HepG2 (cell line): ENCODE data around the gene RBM6. TPM values are rescaled to one million over a fixed set of nuclear protein-coding genes. Genes with fewer than 3 reads are reported as not detected.

ENCODE experiments used
- ATAC-seq: fragments of 200-7000 bp; cut with Tn5 transposase; 3 replicates; pipeline ENCODE4 v1.9.1; 2020; ENCODE audit warnings: mild to moderate bottlenecking, moderate library complexity
- BruUV-seq: library from RNA; stranded (reverse); fragments of 400-500 nt; replicated peaks from 2 replicates; lab custom pipeline; 2021; lab: Mats Ljungman, UMichigan
- CTCF ChIA-PET: fragments of 300-600 bp; formaldehyde crosslinking; extraction: SDS; loops from one replicate; lab custom pipeline; 2021; ENCODE audit warnings: low total read pairs, inconsistent platforms, low intra/inter-chr PET ratio; lab: Yijun Ruan, JAX
- POLR2A ChIA-PET: fragments of 350-600 bp; sonication (Branson Sonifier 250); formaldehyde crosslinking; loops from one replicate; lab custom pipeline; 2020; ENCODE audit warnings: antibody characterized with exemption, inconsistent platforms; lab: Yijun Ruan, JAX
- DNase-seq: peaks from one replicate; pipeline ENCODE4 v3.0.0-alpha.2; 2015; ENCODE audit warnings: low spot score
- FAIRE-seq: peaks from 3 replicates; lab custom pipeline; 2011; peaks lifted over from hg19 to GRCh38; lab: Jason Lieb, UNC
- H2AFZ ChIP-seq: one replicate; pipeline ENCODE4 v1.6.1; 2011; ENCODE audit warnings: low read length, inconsistent platforms
- H3K27ac ChIP-seq: fragments of 300-600 bp; 3 replicates; pipeline ENCODE4 v1.8.0; 2011; ENCODE audit warnings: mixed run types, mild to moderate bottlenecking, mixed read lengths, low read length, inconsistent platforms; ENCODE audit not compliant: insufficient read depth; ENCODE audit errors: extremely low read length
- H3K27me3 ChIP-seq, 2 experiments: fragments of 200-600 bp in 1 of 2; 2 replicates in 1 of 2; 3 replicates in 1 of 2; pipeline versions ENCODE4 v1.6.0 to v1.8.0; 2011; ENCODE audit warnings: low read length in 2 of 2, mild to moderate bottlenecking in 2 of 2, moderate library complexity in 2 of 2, inconsistent platforms in 1 of 2; ENCODE audit not compliant: insufficient read depth in 2 of 2, control insufficient read depth in 1 of 2
- H3K36me3 ChIP-seq, 2 experiments: fragments of 200-600 bp in 1 of 2; replicated peaks in 1 of 2; 2 replicates in 1 of 2; 3 replicates in 1 of 2; pipeline versions ENCODE4 v1.5.1 to v1.8.0; 2011; ENCODE audit warnings: low read length in 2 of 2, inconsistent platforms in 1 of 2; ENCODE audit not compliant: insufficient read depth in 2 of 2, control insufficient read depth in 1 of 2
- H3K4me1 ChIP-seq: 2 replicates; pipeline ENCODE4 v1.5.1; 2012; ENCODE audit warnings: low read length, inconsistent platforms; ENCODE audit not compliant: insufficient read depth
- H3K4me2 ChIP-seq: 2 replicates; pipeline ENCODE4 v1.6.0; 2011; ENCODE audit warnings: low read depth, low read length, inconsistent platforms
- H3K4me3 ChIP-seq, 3 experiments: fragments of 200-600 bp in 1 of 3; sonication (generic), shearing (Covaris generic) in 1 of 3; replicated peaks in 1 of 3; 2 replicates each; pipeline ENCODE4 v1.5.1; 2011 to 2016; ENCODE audit warnings: low read length in 3 of 3, inconsistent platforms in 2 of 3, low read depth in 2 of 3, mild to moderate bottlenecking in 2 of 3, control low read depth in 1 of 3, mixed read lengths in 1 of 3; ENCODE audit not compliant: insufficient read depth in 1 of 3
- H3K79me2 ChIP-seq: one replicate; pipeline ENCODE4 v1.6.1; 2011; ENCODE audit warnings: low read length, inconsistent platforms; ENCODE audit not compliant: insufficient read depth
- H3K9ac ChIP-seq: 2 replicates; pipeline ENCODE4 v1.6.0; 2011; ENCODE audit warnings: mild to moderate bottlenecking, low read depth, low read length, inconsistent platforms; ENCODE audit not compliant: insufficient read depth
- H3K9me3 ChIP-seq: 2 replicates; pipeline ENCODE4 v1.5.1; 2012; ENCODE audit warnings: mild to moderate bottlenecking, low read length
- H4K20me1 ChIP-seq: 2 replicates; pipeline ENCODE4 v1.6.0; 2011; ENCODE audit warnings: inconsistent platforms, mild to moderate bottlenecking, low read length, moderate library complexity; ENCODE audit not compliant: insufficient read depth
- ATRX ChIP-seq: sonication (generic); formaldehyde crosslinking; IDR thresholded peaks from 2 replicates; pipeline ENCODE4 v1.4.0; 2020; ENCODE audit warnings: missing genetic modification reagents, borderline replicate concordance
- CAMTA2 ChIP-seq: sonication (generic); formaldehyde crosslinking; IDR thresholded peaks from 2 replicates; pipeline ENCODE4 v1.4.0; 2020; ENCODE audit warnings: mild to moderate bottlenecking, missing genetic modification reagents, borderline replicate concordance
- FOXA1 ChIP-seq, 2 experiments: fragments of 450-650 bp in 1 of 2; sonication (generic) in 1 of 2; formaldehyde crosslinking in 1 of 2; IDR thresholded peaks; 2 replicates each; pipeline versions ENCODE4 v1.4.0 to v1.6.1; 2016 to 2020; ENCODE audit warnings: missing genetic modification reagents in 1 of 2
- FOXK2 ChIP-seq: fragments of 450-650 bp; IDR thresholded peaks from 2 replicates; pipeline ENCODE4 v1.6.1; 2016
- HOXA3 ChIP-seq: sonication (generic); formaldehyde crosslinking; IDR thresholded peaks from 2 replicates; pipeline ENCODE4 v1.5.0; 2020; ENCODE audit warnings: missing genetic modification reagents
- NKX3-1 ChIP-seq: sonication (generic); formaldehyde crosslinking; IDR thresholded peaks from 2 replicates; pipeline ENCODE4 v1.5.0; 2020; ENCODE audit warnings: missing genetic modification reagents
- POLR2AphosphoS2 ChIP-seq: IDR thresholded peaks from 2 replicates; pipeline ENCODE4 v1.6.1; 2011; ENCODE audit warnings: low read depth, low read length, improper control_type of control experiment
- POLR2G ChIP-seq: fragments of 200-400 bp; formaldehyde crosslinking; IDR thresholded peaks from 2 replicates; pipeline ENCODE4 v1.6.1; 2018; ENCODE audit warnings: mild to moderate bottlenecking, low read depth, low read length, moderate library complexity
- SNAPC5 ChIP-seq: sonication (generic); formaldehyde crosslinking; IDR thresholded peaks from 2 replicates; pipeline ENCODE4 v1.8.1; 2023; ENCODE audit warnings: mild to moderate bottlenecking, missing genetic modification reagents, borderline replicate concordance
- TIGD3 ChIP-seq: sonication (generic); formaldehyde crosslinking; IDR thresholded peaks from 2 replicates; pipeline ENCODE4 v1.5.1; 2020; ENCODE audit warnings: mild to moderate bottlenecking, missing genetic modification reagents, borderline replicate concordance
- ZNF282 ChIP-seq: fragments of 450-650 bp; IDR thresholded peaks from 2 replicates; pipeline ENCODE4 v1.6.1; 2018; ENCODE audit not compliant: partially characterized antibody
- ZNF790 ChIP-seq: sonication (generic); formaldehyde crosslinking; IDR thresholded peaks from 2 replicates; pipeline ENCODE4 v1.8.0; 2022; ENCODE audit warnings: missing genetic modification reagents, mild to moderate bottlenecking, borderline replicate concordance
- WGBS: methylation state at CpG from one replicate; pipeline ENCODE4 v1.1.6; 2017; ENCODE audit warnings: low lambda C conversion rate; 5-methylcytosine and 5-hydroxymethylcytosine counted together
- in situ Hi-C: cut with HindIII; loops from 2 replicates; pipeline ENCODE4 v1.10.0; 2017; ENCODE audit warnings: low pct_unique_long_range_greater_than_20kb; ENCODE audit not compliant: extremely low pct_ligation_motif_present
- intact Hi-C: fragments of 100-400 bp; cut with micrococcal nuclease; formaldehyde crosslinking; loops from one replicate; pipeline ENCODE4 v1.10.0; 2022; ENCODE audit not compliant: unreplicated experiment
- polyA plus RNA-seq, 8 experiments: library from polyadenylated mRNA; depleted of rRNA in 3 of 8; stranded (reverse) in 7 of 8; unstranded in 1 of 8; fragments of >200 nt; fragmentation: Illumina TruSeq in 4 of 8; extraction: Trizol in 4 of 8; gene quantifications; 2 replicates each; pipeline versions ENCODE4 v1.2.1 to v1.2.3, GENCODE V29; 2011 to 2016; ENCODE audit warnings: low read depth in 4 of 8, missing spikeins in 1 of 8, mixed read lengths in 1 of 8; ENCODE audit not compliant: insufficient read depth in 1 of 8
- total RNA-seq, 5 experiments: library from RNA; depleted of rRNA; stranded (reverse); fragments of >200 nt; fragmentation: Illumina TruSeq; extraction: Trizol; gene quantifications; 2 replicates each; pipeline ENCODE4 v1.2.3, GENCODE V29; 2016; ENCODE audit warnings: low read depth in 1 of 5

The RBM6 gene
- total and polyA plus RNA-seq, 2 of the 13 experiments (the other 11 are each of a cell fraction or from before 2014, with no cell fraction given), result 72.7 to 86.1 TPM

- ATAC-seq, result peak; percentile 0; the same call in 2 of the 3 replicates
- no peak for DNase-seq
- H3K9me3 ChIP-seq, result no peaks in the 10 kb centered on the region
- H3K4me3 ChIP-seq, result no peak overlapping the region
- peaks cover 2 to 21% of the 10 kb centered on the region in 2 experiments; a peak in 3 of 5 replicates for H3K36me3 ChIP-seq
- peaks cover 0 to 6% of the 10 kb centered on the region in 2 experiments; a peak in 2 of 5 replicates for H3K27me3 ChIP-seq
- H3K79me2 ChIP-seq, result no peaks in the 10 kb centered on the region
- no peak overlapping the region for H3K4me2 ChIP-seq
- ChIA-PET CTCF (interaction anchor here (1.2 kb wide), 1 partner anchor 66 kb away, joined by 4 read pairs; no protein-coding TSS in a partner anchor), POLR2A (interaction anchor here (1.4 to 3.2 kb wide), 2 partner anchors 26 to 47 kb away, joined by 3 to 12 read pairs; no protein-coding TSS in a partner anchor)
- no TSS peak for BruUV-seq
- H3K4me1 ChIP-seq, result peaks cover 34% of the 10 kb centered on the region
- no peak overlapping the region for H3K9ac ChIP-seq
- H4K20me1 ChIP-seq, result no peaks in the 10 kb centered on the region
- WGBS, result 65% methylated on average over 2 of the region's 4 CpGs
- in situ Hi-C loops, result loop anchor here (5.0 kb wide), 1 partner anchor 64 kb away; no protein-coding TSS in a partner anchor
- no peak overlapping the region for H2AFZ ChIP-seq
- intact Hi-C loops, result loop anchor here (5.0 kb wide), 1 partner anchor 49 kb away; no protein-coding TSS in a partner anchor
- H3K27ac ChIP-seq, result no peak overlapping the region
- TF ChIP-seq CAMTA2, result no peak
- no peak for TF ChIP-seq TIGD3
- no peak for TF ChIP-seq FOXA1 (IDR thresholded peaks at IDR 0.05)
- TF ChIP-seq FOXA1 (CRISPR knock-in tag; IDR thresholded peaks at IDR 0.05), result no peak
- no peak for TF ChIP-seq FOXK2
- TF ChIP-seq POLR2AphosphoS2, result peak; percentile 67; the same call in 1 of the 2 replicates
- TF ChIP-seq HOXA3 (CRISPR knock-in tag), result no peak
- TF ChIP-seq POLR2G, result peak; percentile 19; the same call in 1 of the 2 replicates
- TF ChIP-seq NKX3-1 (CRISPR knock-in tag), result no peak
- no peak for TF ChIP-seq ZNF790
- TF ChIP-seq SNAPC5 (CRISPR knock-in tag), result no peak
- no peak for TF ChIP-seq ZNF282
- no peak for TF ChIP-seq ATRX (CRISPR knock-in tag)
- TF ChIP-seq, all 625 proteins: peak for 2
- no peak for FAIRE-seq
Observed at GRCh38 chr3:50123394-50124051, 183.6 kb downstream of the RBM6 start.
